Thyroid gland (tissue), 4 donors: ENCODE data around the gene ARIH2.

Experiments
- CTCF ChIP-seq, 6 experiments: fragments of 200-600 bp in 3 of 6; fragments of 450-650 bp in 3 of 6; sonication (generic) in 3 of 6; IDR thresholded peaks; one replicate each; pipeline ENCODE4 v1.5.1; 2016 to 2019; ENCODE audit warnings: antibody characterized with exemption in 6 of 6, mild to moderate bottlenecking in 2 of 6, inconsistent platforms in 1 of 6, moderate library complexity in 1 of 6
- POLR2A ChIP-seq, 2 donors: fragments of 450-650 bp; IDR thresholded peaks; one replicate each; pipeline ENCODE4 v1.6.1; 2017; ENCODE audit warnings: antibody characterized with exemption in 2 of 2, mild to moderate bottlenecking in 2 of 2, moderate library complexity in 1 of 2

GRCh38 chr3:48881652-48882114, 37.0 kb upstream of the ARIH2 start:
- no peak for TF ChIP-seq POLR2A (IDR thresholded peaks at IDR 0.05)
- no peak for TF ChIP-seq CTCF (IDR thresholded peaks at IDR 0.05)
